HG03442 (cell line): ENCODE results near the gene CHST4.
"Not testable (repeated sequence)": the region's sequence is repeated elsewhere in the genome, so short reads cannot be mapped to it uniquely, and the experiment has no call there.

Source experiments
- ATAC-seq: cut with Tn5 transposase; IDR thresholded peaks from one replicate; pipeline ENCODE4 v1.9.1; 2021; ENCODE audit warnings: mild to moderate bottlenecking, moderate library complexity; ENCODE audit not compliant: unreplicated experiment

CHST4 gene

DNA sequence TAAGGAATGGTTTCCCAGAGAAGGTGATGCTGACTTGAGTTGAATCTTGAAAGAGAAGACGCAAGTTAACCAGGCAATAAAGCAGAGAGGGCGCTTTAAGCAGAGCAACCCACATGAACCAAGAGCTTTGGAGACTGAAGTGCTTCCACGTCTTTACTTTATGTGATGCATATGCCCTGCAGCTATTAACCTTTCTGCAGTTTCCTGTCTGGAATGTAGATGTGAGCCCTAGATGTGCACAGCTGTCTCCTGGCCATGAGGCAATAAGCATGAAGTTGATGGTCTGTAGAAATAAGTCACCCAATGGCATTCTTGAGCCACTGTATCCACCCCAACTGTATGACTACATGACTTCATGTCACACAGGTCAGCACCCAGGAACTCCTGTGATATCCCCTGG, 5.7 kb upstream of the CHST4 start:
- no peak for ATAC-seq

DNA sequence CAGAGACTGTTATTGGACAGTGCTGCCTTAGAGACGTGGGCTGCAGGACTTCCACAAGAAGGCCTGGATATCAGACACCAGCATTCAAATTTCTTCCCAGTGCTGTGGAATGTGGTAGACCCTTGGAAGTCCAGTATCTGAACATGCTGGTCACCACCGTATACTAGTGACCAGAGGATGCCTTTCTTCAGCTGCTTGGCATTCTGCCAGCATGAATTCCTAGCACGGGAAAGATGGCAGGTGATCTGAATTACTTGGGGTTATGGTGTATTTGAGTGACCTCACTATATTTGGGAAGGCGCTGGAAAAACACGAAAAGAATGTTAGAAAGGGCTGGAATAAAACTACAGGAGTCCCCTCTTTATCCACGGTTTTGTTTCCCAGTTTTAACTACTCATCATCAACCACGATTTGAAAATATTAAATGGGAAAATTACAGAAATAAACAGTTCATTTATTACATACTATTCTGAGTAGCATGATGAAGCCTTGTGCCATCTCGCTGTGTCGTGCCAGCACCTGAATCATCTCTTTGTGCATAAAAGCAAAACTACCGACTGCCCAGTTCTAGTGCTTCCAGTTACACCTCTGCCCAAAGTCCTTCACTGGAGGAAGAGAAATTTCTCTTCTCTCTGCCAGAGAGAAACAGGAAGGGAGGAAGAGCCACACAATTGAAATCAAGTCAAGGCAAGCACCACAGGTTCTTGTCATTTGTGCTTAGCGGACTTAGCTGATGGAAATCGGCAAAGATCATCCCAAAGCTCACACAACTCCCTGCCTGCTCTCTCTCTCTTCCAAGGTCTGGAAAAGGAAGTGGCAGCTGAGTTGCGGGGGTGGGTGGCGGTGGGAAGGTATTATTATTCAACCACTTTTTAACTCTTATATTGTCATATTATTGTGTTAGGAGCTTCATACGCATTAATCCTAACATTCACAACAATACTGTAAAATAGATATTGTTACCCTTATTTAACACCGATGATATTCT, 1.4 kb upstream of the CHST4 start:
- ATAC-seq: no peak

DNA sequence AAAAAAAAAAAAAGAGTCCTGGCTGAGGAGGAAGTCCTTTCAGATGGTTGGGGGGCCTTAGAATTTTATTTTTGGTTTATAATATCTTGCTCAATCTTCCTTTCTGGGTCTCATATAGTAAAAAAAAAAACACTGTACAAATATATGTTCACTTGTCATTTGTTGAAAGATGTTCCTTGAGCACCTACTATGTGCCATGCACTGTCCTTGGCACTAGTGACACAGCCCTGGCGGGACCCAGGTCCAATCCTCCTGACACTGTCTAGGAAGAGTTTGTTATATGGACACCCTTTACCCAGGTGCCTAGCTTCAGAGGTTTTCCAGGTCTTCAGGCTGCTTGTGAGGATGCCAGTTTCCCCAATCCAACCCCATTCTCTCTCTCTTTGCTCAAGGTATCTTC, 2.0 kb downstream of the CHST4 start:
- no peak for ATAC-seq

DNA sequence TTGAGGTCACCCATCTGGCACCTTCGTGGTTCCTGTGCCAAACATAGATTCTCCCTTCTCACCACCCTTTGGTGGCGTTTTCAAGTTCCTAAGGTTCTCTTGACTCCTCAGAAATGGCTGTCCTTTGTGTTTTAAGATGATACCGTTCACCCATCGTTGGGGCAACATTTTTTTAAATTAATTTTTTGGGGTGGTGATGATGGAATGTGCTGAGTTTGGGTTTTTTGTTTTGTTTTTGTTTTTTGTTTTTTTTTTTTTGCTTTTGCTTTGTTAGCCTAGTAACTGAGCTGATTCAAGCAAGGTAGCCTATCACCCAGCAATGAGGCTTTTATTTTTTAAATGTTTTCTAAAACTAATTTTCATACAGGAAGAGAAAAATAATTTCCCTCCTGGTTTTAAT, 2.6 kb downstream of the CHST4 start:
- ATAC-seq: no peak

DNA sequence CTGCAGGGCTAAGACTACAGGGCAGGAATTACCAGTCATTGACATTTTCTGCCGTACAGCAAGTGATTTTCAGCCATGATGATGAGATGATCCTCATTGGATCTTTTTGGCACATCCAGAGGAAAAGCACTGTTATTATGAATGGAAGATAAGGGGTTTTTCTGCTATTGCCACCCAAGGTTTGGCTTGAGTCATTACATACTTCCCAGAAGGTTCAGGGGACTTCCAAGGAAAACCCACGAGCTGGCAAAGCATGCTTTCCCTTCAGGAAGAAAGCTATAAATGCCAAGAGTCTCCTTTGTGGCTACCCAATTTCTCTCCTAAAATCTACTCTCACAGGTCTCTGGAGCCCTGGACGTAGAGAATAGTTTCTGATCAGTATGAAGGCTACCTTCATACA, 6.1 kb downstream of the CHST4 start:
- no peak for ATAC-seq

DNA sequence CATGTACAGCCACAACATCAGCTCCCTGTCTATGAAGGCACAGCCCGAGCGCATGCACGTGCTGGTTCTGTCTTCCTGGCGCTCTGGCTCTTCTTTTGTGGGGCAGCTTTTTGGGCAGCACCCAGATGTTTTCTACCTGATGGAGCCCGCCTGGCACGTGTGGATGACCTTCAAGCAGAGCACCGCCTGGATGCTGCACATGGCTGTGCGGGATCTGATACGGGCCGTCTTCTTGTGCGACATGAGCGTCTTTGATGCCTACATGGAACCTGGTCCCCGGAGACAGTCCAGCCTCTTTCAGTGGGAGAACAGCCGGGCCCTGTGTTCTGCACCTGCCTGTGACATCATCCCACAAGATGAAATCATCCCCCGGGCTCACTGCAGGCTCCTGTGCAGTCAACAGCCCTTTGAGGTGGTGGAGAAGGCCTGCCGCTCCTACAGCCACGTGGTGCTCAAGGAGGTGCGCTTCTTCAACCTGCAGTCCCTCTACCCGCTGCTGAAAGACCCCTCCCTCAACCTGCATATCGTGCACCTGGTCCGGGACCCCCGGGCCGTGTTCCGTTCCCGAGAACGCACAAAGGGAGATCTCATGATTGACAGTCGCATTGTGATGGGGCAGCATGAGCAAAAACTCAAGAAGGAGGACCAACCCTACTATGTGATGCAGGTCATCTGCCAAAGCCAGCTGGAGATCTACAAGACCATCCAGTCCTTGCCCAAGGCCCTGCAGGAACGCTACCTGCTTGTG, 10.7 kb downstream of the CHST4 start:
- ATAC-seq: no peak

DNA sequence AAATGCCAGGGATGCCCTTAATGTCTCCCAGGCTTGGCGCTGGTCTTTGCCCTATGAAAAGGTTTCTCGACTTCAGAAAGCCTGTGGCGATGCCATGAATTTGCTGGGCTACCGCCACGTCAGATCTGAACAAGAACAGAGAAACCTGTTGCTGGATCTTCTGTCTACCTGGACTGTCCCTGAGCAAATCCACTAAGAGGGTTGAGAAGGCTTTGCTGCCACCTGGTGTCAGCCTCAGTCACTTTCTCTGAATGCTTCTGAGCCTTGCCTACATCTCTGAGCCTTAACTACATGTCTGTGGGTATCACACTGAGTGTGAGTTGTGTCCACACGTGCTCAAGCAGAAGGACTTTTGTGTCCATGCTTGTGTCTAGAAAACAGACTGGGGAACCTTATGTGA, 11.4 kb downstream of the CHST4 start:
- ATAC-seq: no peak

DNA sequence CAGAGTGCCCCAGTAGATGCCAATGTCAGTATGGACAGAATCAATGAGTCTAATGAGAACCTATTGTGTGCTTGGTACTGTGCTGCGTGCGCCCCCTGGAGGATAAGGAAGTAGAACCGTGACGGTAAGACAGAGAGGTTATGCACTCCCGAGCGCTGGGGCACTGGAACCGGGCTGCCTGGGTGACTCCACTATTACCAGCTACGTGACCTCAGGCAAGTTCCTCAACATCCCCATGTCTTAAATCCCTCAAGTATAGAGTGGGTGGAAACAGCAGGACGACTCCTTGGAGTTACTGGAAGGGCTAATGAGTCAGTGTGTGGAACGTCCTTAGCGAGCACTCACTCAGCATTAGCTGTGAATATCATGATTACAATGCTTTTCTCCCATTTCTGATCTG, 16.2 kb downstream of the CHST4 start:
- ATAC-seq: peak; percentile 72

DNA sequence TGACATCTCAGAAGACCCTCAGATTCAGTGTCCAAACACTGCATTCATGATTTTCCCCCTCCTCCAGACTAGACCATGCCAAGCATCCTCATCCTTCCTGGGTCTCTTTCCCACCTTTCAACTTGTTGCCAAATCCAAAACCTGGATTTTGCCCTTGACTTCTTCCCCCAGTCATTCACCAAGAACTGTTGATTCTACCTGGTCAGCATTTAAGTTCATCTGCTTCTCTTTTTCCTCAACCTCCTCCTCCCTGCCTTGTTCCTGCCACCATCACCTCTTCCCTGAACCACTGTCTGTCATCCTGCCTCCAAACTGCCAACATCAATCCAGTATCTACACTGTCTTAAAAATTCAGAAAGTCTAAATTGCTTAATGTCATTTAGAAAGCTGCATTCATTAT, 20.9 kb downstream of the CHST4 start:
- ATAC-seq: no peak

DNA sequence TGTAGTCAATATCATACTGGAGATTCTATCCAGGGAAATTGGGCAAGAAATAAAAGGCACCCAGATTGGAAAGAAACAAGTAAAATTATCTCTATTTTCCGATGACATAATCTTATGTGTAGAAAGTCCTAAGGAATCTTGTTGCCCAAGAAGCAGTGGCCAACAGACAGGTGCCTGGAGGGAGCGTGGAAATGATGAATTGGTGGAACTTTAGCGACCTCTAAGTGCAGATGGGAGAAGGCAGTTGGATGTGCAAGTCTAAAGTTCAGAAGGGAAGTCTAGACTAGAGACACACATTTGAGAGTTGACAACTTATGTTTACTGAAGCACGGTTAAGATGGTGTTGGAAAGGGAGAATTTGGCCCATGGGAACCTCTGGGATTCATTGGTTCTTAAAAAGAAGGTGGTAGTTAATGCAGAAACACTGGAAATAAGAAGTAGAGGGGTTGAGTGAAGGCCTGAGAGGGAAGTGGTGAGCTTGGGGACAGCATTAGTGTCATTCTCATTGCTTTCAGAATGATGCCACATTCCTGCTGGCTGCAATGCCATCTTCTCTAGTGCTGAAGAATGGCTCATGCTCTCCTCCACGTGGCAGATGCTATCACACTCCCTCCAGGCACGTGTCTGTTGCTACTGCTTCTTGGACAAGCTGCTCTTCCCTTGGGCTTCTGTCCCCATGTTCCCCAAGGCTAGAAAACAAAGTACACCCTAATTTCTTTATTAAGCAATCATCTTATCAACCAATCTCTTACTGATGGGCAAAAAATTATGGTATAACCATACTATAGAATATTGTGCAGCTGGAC, 26.7 kb downstream of the CHST4 start:
- ATAC-seq: no peak

DNA sequence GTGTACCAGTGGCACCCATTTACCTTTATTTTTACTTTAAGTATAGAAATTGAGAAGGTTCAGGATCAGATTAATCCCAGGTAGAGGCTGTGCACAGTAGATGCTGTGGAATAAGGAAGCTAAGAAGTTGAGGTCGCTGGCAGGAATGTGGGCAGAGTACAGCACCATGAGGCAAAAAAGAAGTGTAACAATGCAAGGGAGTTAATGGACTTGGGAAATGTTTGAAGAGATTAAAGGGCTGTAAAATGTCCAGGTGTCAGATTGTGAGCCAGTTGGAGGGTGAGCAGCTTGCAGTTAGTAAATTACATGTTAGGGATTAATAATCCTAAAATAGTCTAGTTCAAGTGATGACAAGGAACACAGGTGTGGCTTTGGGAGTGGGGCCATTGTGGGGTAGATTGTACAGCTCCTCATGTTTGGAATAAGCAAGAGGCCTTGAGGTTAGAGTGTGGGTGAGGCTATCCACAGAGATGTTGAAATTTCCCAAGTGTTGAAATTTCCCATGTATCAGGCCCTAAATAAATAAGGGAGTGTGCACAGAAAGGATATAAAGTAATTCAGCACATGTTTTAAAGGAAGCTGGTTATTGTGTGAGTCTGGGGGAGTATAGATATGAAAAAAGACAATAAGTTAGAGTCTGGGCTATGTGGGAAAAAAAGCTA, 29.1 kb downstream of the CHST4 start:
- ATAC-seq: no peak

DNA sequence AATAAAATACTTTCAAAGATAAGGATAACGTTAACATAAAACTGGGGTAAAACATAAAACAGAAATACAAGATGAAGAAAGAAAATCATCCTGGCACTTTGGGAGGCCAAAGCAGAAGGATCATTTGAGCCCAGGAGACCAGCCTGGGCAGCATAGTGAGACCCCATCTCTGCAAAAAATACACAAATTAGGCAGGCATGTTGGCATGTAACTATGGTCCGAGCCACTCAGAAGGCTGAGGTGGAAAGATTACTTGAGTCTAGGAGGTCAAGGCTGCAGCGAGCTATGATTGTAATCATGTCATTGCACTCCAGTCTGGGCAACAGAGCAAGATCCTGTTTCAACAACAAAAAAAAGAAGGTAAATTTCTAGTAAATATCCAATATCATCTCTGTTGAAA, 31.1 kb downstream of the CHST4 start:
- no peak for ATAC-seq

DNA sequence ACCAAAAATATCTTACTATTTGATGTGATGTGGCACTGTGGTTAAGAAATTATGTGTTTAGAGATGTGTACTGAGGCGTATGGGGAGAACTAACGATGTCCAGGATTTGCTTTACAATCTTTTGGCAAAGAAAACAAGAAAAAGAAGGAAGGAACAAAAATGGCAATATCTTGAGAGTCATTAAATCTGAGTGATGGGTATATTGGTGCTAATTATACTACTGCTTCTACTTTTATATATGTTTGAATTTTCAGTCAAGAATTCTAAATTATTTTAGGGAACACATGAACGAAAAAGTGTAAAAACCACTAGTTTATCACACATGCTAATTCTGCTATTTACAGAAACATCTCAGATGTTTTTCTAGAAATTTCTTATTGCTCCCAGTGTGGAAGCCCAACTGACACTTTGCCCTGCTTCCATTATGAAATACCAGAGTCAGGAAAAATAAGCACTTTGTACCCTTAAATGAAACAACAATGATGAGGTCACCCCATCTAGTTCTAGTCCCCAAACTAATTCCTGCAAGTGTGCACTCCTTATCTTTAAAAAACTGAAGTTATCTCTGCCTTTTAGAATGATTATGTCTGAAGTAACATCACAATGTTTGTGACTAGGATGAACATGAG, 31.8 kb downstream of the CHST4 start:
- no peak for ATAC-seq

DNA sequence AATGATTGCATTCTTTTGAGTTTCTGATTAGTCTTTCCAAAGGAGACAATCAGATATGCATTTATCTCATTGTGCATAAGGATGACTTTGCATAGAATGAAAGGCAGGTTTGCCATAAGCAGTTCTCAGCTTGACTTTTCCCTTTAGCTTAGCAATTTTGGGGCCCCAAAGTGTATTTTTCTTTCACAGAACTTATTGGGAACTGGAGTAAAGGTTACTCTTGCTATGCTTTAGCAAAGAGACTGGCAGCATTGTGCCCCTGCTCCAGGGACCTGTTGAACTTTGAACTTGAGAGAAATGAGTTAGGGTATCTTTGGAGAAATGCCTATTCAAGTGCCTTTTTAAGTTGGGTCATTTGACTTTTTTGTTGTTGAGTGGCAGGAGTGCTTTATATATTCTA, 33.6 kb downstream of the CHST4 start:
- no peak for ATAC-seq

DNA sequence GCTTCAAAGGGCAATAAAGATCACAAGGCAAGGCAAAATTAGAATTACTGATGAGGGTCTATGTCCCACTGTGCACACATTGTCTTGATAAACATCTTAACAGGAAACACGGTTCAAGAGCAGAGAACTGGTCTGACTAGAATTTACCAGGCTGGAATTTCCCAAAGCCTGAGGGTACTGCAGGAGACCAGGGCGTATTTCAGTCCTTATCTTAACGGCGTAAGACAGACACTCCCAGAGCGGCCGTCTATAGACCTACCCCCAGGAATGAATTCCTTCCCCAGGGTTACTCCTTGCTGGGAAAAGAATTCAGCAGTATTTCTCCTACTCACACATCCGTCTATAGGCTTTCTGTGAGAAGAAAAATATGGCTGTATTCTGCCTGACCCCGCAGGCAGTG, 35.7 kb downstream of the CHST4 start:
- ATAC-seq: not testable (repeated sequence)

DNA sequence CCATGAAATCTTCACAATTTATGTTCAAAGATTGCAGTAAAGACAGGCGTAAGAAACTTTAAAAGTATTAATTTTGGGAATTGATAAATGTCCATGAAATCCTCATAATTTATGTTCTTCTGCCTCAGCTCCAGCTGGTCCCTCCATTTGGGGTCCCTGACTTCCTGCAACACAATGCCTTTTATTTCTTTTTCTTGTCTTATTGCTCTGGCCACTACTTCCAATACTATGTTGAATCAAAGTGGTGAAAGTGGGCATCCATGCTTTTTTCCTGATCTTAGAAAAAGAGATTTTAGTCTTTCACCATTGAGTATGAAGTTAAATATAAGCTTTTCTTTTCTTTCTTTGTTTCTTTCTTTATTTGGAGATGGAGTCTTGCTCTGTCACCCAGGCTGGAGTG, 36.3 kb downstream of the CHST4 start:
- no peak for ATAC-seq

DNA sequence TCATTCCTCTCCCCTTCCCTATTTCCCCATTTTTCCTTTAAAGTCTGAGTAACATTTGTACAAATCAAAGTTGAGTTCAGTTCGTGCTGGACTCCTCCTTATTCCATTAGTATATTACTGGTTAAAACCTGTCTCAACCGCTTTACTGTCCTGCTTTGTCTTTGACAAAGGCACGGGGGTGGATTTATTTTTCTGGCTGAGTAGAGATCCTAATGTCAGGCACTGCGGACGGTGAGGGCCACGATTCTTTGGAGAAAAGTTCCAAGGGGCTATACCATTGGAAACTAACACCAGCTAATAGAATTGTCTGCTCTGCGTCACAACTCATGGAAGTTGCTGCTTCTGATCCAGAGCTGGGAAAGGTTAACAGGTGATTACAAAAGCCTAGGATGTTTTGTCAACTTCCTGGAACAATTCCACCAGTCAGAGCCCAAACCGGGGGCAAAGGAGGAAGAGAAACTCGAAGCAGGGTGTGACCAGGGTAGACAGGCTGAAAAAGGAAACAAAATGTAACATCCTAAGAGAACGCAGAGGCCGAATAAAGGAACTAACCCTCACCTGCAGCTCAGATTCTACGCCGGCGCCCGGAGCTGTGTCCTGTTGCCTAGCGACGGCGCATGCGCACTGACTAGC, 38.2 kb downstream of the CHST4 start:
- no peak for ATAC-seq

DNA sequence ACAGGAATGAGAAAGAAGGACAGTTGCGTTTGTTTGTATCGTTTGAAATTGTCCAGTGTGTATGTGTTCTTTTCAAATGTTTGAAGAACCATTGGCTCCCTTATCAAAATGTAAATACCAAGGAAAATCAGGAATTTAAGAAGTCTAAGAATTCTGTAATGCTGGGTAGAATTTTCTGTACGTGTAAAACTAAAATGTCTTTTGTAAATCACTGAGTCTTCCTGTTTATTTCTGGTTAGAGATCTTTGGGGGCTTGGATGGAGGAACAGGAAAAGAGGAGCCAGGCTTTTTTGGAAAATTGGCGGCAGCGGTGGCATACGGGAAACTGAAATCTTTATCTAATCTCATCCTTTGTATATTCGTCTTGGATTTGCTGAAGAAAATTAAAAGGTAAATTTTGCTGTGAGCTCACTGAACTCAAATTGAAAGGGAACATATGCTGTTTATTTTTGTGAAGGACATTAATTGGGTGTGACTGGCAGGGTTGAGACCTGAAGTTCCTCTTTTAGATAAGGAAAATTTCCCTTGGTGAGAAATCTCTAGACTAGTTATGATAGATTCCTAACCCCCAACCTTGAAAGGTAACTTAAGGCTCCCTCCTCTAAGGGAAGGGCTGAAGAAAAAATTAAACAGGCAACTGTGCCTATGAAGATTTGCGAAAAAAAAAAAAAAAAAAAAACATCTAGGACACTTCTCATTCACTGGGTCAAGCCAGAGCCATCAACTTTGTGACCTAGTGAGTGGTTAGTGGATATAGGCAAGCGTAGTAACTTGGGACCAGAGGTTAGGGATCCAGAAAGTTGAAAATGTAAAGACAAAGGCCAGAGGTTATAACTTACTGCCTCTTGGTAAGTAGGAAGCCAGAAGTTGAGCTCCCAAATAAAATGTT, 39.8 kb downstream of the CHST4 start:
- no peak for ATAC-seq

DNA sequence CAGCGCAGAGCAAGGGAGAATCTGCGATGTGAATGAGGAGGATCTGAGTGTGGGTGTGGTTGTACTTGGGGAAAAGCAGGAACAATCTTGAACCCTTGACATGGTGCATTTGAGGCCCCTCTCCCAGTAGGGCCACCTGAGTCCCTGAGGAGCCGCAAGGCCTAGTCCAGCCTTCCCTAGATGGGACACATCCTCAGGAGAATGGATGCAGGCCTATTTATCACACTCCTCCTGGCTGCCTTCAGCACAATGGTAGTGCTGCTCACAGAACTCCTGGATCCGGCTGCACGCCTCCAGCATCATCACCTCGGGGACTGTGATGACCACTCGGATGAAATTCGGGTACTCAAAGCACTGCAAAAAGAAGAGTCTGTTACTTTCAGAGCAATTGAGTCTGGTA, 41.7 kb downstream of the CHST4 start:
- ATAC-seq: no peak
